CD1c-positive myeloid dendritic cell (primary cell): Measurements from ENCODE around the gene DDC.
A peak's percentile ranks its signal among the peaks of the same experiment; 100 is the strongest.
"Not testable (repeated sequence)": the region's sequence is repeated elsewhere in the genome, so short reads cannot be mapped to it uniquely, and the experiment has no call there.

Source experiments
- DNase-seq: peaks from one replicate; pipeline ENCODE4 v3.0.0-alpha.2; 2016; ENCODE audit errors: extremely low spot score

DDC gene

GRCh38 chr7:50480797-50481196 lies 84.4 kb downstream of the DDC start:
- no peak for DNase-seq

- no peak for DNase-seq
These were observed 85.3 kb downstream of the DDC start for GRCh38 chr7:50479743-50480517.

- DNase-seq, result no peak
These were observed 87.6 kb downstream of the DDC start for GRCh38 chr7:50477640-50478039.

GRCh38 chr7:50476953-50477625 lies 88.1 kb downstream of the DDC start:
- DNase-seq, result no peak

GRCh38 chr7:50475340-50475739 lies 89.9 kb downstream of the DDC start:
- DNase-seq, result no peak

GRCh38 chr7:50474382-50475160 lies 90.6 kb downstream of the DDC start:
- DNase-seq, result no peak

GRCh38 chr7:50473531-50473930 lies 91.7 kb downstream of the DDC start:
- no peak for DNase-seq

- DNase-seq, result no peak
These were observed 92.8 kb downstream of the DDC start for GRCh38 chr7:50472427-50472826.

- no peak for DNase-seq
These were observed 93.2 kb downstream of the DDC start for GRCh38 chr7:50471970-50472369.

GRCh38 chr7:50470250-50471163 lies 94.7 kb downstream of the DDC start:
- DNase-seq, result no peak

GRCh38 chr7:50469181-50469580 lies 96.0 kb downstream of the DDC start:
- no peak for DNase-seq

- DNase-seq, result peak; percentile 72
These were observed 97.2 kb downstream of the DDC start for GRCh38 chr7:50467817-50468610.

GRCh38 chr7:50466815-50467585 lies 98.2 kb downstream of the DDC start:
- DNase-seq, result no peak

GRCh38 chr7:50463035-50463434 lies 102.2 kb downstream of the DDC start:
- DNase-seq, result no peak

GRCh38 chr7:50462361-50462760 lies 102.8 kb downstream of the DDC start:
- no peak for DNase-seq

- DNase-seq, result no peak
These were observed 103.5 kb downstream of the DDC start for GRCh38 chr7:50461695-50462094.

GRCh38 chr7:50459183-50459582 lies 106.0 kb downstream of the DDC start:
- DNase-seq, result not testable (repeated sequence)

- DNase-seq, result not testable (repeated sequence)
These were observed 106.6 kb downstream of the DDC start for GRCh38 chr7:50458651-50459050.

- DNase-seq, result no peak
These were observed 108.7 kb downstream of the DDC start for GRCh38 chr7:50456371-50457123.
